GM21381 (cell line): ENCODE results near the gene DRD3.

Experiments
- ATAC-seq: cut with Tn5 transposase; IDR thresholded peaks from one replicate; pipeline ENCODE4 v1.9.1; 2021; ENCODE audit warnings: mild to moderate bottlenecking, moderate library complexity; ENCODE audit not compliant: unreplicated experiment

DRD3 gene

DNA sequence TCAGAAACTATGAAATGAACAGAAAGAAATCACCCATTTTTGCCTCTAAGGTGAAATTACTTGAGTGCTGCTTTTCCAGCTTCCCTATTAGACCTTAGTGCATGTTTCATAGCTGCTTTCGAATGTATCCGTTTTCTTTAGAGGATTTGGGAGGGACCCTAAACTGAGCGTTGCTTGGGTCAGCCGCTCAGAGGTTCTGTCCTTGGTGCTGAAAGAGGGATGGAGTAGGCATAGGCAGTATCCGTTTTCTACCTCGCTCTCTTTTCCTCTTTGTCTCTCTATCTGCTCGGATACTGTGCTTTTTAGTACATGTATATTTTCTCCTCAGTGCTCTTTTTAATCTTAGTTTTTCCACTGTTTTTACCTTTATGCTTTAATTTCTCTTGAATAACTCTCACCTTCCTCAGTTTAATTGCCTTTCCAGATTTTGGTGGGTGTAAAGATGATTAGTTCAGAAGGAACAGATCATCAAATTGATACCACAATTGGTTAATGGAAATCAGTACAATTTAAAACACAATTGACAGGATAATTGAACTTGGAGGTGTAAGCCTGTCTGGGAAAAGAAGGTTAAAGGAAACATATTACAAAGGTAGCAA is at the start of gene DRD3:
Gene DRD3 (minus strand): TSS at position 283 of the 599 bp plus-strand sequence. CDS start 7,060 bp downstream, outside the sequence.
- ATAC-seq: no peak

DNA sequence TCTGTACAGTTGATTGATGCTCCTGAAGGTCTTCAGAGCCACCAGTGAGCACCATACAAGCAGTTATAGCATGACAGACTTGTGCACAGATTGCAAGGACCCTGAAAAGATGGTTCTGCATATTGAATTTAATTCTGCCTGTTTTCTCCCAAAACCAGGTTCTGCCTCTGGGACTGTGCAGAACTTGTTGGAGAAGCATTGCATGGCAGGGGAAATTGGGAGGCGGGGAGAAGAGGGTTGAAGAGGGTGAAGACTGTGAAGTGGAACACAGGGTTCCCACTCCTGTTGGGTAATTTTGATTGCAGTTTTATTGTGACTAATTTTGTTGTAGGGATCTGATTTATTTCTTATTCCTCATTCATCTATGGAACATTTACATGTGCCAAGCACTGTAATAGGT is 48.2 kb upstream of the DRD3 start:
- ATAC-seq: no peak

DNA sequence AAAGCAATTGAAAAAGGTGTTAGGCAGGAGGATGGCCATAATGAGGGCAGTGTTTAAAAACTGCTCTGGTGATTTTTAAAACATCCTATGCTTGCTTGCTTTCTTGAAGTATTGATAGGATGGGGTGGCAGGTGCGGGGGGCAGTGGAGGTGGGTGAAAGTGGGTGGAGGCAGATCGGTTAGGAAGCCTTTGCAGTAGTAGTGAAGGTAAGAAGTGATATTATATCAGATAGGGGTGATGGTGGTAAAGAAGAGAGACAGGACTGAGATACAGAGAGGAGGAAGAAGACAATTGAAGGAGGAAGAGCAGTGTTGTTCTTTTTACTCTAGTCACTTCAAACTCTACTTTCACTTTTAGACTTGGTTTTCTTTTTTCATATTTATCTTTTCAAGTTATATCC is 47.5 kb upstream of the DRD3 start:
- ATAC-seq: no peak

DNA sequence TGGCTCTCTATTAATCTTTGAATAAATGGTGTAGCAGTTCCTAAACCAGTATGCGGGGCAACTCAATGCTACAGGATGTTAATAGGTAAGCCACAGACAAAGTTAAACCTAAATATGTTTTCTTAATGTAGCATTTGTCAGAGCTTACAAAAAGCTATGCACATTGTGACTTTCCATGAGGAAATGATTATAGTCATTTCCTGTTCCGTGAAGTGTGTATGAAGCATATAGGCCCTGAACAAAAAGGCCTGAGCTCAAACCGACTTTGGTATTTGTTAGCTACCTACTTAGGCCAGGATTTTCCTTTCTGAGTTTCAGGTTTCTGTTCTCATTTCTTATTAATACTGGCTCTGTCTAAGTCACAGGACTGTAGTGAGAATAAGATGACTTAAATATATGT is 44.3 kb upstream of the DRD3 start:
- peak; percentile 76 for ATAC-seq

DNA sequence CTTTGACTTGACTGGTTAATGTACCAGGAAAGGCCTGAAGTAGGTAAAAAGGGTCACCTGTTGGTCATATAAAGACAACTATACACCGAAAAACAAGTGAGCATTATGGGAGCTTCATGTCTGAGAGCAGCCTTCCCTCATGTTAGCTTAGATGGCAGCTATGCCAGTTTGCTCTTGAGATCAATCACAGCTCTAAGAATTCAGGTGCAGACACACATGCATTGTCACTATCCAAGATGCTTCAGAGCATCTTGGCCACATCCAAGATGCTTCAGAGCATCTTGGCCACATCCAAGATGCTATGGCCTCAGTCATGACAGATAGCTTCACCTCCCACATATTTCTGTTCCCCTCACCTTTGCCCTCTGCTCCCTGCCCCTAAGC is 43.0 kb upstream of the DRD3 start:
- ATAC-seq: no peak

DNA sequence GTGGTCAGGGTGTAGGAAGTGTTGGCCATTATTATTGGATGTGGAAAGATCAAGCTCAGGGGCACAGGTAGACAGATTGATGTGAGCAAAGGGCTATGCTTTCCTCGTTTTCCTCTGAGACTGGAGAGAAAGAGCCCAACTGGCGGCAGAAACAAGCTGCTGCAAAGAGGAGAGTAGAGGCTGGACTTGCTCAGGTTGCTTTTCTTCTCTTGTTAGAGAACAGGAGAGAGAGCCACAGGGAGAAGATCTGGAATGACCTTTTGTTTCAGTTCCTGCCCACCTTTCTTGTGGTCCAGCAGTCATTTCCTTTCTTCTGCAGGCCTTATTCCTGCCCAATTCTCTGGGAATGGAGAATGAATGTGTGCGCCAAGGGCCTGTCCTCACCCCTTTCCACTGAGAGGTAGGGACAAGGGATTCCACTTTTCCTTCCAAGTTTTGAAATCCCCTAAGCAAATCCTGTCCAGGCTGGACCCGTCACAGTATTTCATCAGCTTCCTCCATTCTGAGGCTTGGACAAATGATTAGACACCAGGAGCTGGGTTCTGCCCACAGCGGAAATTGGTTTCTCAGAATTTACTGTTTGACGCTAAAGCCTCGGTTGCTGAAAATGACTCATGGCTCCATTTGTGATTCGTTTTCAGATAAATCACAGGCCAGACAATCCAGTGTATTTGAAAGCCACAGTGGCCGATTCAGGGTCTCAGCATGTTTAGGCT is 42.5 kb upstream of the DRD3 start:
- no peak for ATAC-seq

DNA sequence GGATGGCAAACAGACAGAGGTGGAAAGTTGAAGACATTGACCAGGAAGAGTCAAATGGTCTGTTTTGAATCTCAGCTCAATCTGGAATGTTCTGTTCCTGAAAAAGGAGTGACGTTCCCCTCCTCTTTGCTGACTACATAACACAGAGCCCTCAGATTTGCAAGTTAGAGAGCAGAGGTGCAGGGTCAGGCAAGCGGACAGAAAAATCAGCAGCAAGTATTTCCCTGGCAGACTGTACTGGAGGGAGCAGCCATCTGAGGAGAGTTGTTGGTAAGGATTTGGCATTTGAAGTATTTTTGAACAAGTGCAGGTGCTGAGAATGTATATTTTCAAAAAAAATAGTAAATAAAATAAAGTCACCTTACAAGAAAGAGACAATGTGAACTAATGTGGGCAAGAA is 40.9 kb upstream of the DRD3 start:
- no peak for ATAC-seq

DNA sequence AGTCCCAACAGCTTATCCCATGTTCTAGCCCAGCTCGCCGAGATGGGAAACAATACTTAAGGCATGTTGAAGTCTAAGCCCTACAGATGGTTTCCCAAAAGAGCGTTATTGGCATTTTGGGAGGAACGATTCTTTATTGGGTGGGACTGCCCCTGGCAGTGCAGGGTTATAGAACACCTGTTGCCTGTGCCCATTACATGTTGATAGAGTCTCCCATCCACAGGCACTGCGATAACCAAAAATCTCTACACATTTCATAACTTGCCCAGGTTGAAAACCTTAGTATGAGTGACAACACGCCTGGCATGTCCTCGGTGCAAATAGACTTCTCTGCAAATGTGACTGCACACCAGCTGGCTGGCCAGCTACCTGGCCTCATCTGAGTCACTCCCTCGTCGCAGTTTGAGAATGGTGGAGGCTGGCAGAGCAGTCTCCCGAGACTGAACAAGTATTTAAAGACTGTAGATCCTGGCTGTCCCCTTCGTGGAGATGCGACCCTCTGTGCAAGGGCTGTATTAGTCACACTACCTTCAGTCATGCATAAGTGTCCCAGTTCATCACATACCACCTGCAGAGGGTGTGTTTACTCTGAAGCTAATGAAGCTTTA is 39.8 kb upstream of the DRD3 start:
- no peak for ATAC-seq

DNA sequence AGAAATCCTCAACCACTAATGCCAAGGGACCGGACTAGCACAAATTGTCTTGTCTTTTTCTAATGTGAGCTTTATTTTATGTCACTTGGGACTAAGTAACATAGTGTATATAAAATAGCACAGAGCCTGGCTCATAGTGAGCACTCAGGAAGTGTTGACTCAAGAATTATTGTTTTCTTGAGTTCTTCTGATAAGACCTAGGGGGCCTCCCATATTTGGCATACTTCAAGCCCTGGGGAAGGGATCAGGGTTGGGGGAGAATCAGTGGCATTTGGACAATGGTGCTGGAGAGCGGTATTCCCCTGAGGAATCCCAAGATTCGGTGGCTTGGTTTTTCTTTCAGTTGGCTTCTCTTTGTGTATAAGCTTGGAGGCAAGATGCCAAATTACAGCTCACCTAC is 39.2 kb upstream of the DRD3 start:
- ATAC-seq: no peak

DNA sequence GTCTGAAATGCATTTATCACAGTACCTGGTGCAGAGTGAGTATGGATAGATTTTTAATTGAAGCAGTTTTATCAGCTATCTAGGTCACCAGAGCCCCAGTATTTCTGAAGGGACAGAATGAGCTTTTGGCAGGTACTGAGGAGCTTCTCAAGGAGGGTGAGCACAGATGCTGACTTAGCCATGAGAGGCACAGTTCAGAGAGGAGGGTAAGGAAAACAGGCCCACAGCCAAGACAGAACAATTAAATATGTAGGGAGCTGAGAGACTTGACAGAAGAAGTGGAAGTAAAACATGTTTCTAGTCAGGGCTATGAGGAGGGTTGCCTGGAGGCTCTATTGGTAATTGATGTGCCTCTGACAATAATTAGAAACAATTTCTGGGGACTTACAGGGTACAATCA is 38.4 kb upstream of the DRD3 start:
- ATAC-seq: no peak

DNA sequence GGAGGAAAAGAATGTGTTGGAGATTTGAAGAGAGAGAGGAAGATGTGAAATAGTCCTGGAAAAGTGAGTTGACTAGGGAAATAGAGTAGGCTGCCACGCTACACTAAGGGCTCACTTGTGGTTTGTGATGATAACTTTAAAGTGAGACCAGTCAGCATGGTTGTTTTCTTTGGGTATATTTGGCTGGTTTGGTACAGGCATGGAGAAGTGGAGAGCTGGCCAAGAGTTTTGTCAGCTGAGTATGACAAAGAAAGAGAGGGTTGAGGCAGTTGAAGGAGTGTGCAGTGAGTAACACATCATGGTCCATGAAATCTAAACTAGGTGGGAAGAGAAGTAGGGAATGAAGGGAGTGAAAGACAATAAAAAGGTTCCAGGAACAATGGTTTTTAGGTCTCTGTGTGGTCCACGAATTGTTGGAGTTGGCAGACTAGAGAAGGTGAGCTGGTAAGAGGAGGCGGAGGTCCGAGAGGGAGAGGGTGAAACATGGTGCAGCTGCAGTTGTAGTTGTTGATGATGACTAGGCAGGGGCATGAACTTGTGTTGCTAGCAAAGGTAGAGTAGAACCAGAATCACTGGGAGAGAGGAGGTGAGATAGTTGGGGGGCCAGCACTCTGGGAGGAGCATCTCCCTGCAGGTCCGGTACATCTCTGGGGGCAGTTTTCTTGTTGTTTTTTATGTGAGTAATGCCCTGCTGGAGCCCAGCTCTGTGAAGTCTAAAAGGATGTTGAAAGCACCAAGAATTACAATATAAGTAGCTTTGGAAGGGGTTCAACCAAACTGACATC is 37.5 kb upstream of the DRD3 start:
- ATAC-seq: no peak

DNA sequence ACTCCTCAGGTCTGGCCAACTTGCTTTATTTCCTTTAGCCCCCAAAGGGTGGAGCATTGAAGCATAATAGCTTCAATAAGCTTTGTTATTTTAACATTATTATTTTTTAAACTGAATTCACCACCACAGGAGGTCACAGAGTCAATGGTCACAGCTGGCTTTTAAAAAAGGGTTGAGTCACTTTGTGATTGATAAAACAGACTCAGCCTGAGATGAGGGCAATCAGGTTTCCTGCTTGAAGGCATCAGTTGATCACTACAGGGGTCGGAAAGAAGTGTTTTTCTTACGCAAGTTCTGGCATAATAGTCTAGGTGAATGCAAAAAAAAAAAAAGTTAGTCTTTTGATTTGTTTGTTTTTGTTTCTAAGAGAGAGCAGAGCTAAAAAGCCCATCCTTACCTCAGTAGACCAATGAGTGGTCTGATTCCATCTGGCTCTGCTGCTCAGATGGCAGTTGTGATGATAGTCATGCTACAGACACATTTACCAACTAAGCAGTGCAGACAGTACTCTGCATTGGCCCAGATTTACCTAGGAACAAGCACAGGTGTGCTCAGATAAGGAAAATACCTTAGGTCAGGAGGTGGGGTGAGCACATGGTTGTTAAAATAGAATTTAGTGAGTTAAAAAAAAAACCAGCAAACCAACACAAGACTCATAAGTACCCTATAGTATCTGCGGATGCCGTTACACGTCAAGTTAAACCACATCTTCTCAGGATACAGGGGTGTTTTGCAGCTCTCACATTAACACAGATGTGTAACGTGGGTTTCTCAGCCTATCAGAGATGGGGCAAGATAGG is 35.9 kb upstream of the DRD3 start:
- peak; percentile 23 for ATAC-seq

DNA sequence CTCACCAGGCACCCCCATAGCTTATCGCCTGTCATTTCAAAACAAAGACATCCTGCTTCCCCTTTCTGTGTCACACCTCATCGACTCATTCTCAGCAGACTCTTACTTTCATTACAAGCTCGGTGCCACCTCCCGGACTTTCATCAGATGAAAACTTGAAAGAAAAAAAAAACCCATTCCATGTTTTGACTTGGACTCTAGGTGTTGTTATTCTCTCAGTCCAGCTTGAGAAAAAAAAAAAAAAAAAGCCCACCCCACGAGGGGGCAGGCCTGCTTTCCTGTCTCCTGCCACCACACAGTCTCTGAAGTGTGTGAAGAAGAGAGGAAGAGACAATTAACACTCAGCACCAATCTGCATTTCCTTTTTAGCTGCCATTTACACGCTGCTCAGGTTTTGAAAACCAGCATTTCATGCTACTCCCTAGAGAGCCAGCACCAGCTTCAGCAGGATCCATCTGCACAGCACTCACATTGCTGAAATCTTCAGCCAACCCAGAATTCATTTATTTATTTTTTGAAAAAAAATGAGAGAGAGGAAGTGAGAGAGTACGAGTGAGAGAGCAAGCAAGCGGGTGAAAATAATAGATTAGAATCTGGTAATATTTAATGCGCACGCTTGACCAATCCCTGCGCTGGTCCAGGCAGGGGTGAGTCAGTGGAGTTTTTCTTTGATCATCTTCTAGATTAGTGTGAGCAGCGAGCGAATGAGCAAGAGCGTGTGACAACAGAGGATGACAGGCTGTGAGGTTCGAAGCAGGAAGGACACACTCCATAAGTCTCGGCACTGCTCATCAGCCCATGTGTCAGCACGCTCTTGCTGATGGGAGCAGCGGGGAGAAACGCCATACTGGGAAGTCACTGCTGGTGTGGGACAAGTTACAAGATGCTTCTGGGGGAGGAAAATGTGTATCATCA is 35.0 kb upstream of the DRD3 start:
- ATAC-seq: peak; percentile 75

DNA sequence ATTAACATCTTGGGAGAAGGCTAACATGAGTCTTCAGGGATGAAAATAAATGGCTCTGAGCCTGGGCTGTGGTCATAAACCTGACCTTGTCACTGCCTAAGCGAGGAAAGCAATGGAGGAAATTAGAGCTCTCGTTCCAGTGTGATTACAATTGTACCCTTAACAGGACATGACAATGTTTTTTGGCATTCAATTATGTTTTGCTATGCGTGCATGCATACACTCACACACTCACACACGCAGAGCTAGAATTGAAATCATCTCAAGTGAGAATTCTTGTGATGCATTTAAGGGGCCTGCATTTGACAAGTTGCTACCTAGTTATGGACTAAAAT is 34.4 kb upstream of the DRD3 start:
- peak; percentile 8 for ATAC-seq

DNA sequence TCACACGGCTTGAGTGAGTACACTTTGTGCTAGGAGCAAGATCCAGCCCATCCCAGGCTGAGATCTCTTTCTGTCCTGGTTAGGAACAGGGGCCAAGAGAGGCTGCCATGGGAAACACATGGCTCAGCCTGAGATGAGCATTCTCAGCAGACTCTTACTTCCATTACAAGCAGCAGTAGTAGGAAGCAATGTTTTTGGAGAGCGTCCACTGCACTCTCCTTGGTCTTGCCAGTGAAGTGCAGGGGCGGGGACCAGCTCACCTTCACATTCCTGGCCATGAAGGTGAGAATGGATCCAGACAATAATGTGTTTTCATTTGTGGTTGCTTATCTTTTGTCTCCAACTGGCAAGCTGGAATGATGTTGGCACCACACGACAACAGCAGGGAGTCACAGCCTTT is 33.8 kb upstream of the DRD3 start:
- no peak for ATAC-seq

DNA sequence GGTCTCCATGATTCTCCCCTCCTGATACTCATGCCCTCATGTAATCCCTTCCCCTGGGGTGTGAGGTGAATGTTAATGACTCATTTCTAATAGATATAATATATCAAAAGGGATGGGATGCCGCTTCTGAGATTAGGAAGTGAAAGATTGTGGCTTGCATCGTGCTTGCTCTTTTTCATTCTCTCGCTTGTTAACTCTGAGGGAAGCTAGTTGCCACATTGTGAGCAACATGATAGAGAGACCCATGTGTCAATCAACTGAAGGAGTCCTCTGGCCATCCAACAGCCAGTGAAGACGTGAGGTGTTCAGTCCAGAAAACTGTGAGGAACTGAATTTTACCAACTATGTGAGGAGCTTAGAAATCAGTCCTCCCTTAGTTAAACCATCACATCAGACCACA is 28.9 kb upstream of the DRD3 start:
- peak; percentile 98 for ATAC-seq

DNA sequence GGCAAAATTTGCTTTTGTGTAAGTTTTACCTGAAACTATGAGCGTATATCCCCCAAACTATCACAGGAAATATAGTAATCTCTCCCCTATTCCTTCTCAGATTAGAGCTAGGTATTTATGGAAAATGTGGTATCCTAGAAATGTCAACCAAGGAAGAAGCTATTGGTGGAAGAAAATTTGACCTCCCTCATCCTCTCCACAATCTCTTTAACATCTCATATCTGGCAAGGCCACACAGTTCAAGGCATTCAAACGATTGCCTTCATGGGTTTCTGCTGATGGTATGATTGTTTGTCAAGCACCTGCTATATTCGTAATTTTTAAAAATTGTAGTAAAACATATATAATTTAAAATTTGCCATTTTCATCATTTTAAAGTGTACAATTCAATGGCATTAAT is 27.5 kb upstream of the DRD3 start:
- no peak for ATAC-seq

DNA sequence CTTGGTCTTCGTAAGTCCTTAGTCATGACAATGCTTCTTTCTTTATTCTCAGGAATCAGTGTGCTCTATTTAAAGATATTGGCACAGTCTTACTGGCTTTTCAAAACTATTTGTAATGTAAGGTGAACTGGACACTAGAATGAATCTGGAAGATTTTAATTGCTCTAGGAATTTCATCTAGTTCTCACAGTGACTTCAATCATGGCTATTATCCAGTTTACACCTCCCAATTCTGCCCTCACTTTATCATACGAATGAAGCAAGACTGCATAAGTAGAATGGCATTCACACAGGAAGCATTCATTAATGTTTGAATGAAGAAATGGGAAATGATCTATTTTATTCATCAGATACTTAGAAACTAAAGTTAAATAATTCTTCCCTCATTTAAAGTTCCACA is 26.7 kb upstream of the DRD3 start:
- no peak for ATAC-seq

DNA sequence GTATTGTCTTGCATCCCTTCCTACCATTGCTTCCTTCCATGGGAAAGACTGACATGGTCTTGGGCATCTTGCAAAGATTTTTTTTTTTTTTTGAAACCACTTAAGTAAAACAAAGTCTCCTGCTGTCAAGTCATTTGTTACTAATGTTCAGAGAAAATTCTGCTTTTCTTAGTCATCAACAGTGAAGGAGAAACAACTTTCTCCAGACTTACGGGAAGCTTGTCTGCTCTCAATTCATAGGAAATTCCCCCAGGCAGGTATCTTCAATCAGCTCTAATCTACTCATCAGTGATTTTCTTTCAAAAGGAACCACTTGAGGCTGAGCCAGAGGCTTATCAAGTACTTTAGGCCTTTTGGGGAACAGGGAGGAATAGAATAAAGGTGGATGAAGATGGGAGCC is 15.9 kb upstream of the DRD3 start:
- no peak for ATAC-seq

DNA sequence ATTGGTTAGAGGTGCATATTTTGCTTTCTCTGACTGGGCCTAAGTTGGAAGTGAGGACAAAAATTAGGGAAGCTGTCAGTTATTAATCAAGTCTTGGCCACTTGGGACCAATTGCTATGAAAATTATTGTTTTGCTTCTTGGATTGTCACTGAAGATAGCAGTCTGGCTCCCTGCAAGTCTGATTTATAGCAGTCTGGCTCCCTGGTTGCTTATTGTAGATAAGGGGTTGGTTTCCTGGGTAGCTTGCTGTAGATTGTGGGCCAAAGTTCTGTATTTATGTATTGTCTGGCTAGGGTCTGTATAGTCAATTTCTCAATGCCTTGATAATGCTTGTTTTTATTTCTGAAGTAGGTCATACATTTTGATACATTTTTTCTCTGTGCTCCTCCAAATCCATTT is 13.3 kb upstream of the DRD3 start:
- ATAC-seq: no peak
